ENCODE measurements around the gene HILPDA.
"Not testable (repeated sequence)": the region's sequence is repeated elsewhere in the genome, so short reads cannot be mapped to it uniquely, and the experiment has no call there.

The HILPDA gene

GRCh38 chr7:128462460-128462859 is 6.8 kb downstream of the HILPDA start:
- peaks cover 53% of the 10 kb centered on the region for H3K36me3 Mint-ChIP-seq (ENCODE audit: low read depth)
- no peak for TF ChIP-seq CTCF (IDR thresholded peaks at IDR 0.05; ENCODE audit: unreplicated experiment in 3 of 3)
- no peaks in the 10 kb centered on the region for H3K9me3 Mint-ChIP-seq
- no peaks in the 10 kb centered on the region for H3K27me3 Mint-ChIP-seq (ENCODE audit: low read depth)
- no peak overlapping the region for H3K27ac Mint-ChIP-seq
- H3K4me3 Mint-ChIP-seq: no peak overlapping the region
- H3K4me1 Mint-ChIP-seq: peaks cover 22% of the 10 kb centered on the region

GRCh38 chr7:128463345-128463744 is 7.7 kb downstream of the HILPDA start:
- H3K27ac Mint-ChIP-seq; H3K27me3 Mint-ChIP-seq (ENCODE audit: low read depth); H3K4me3 Mint-ChIP-seq; H3K9me3 Mint-ChIP-seq: not testable (repeated sequence)
- Mint-ChIP-seq H3K4me1 (peaks cover 15% of the 10 kb centered on the region), H3K36me3 (ENCODE audit: low read depth) (peaks cover 56% of the 10 kb centered on the region)

GRCh38 chr7:128463933-128464332 is 8.3 kb downstream of the HILPDA start:
- H3K4me1 Mint-ChIP-seq; H3K4me3 Mint-ChIP-seq; H3K9me3 Mint-ChIP-seq; H3K27me3 Mint-ChIP-seq (ENCODE audit: low read depth): not testable (repeated sequence)
- peaks cover 57% of the 10 kb centered on the region for H3K36me3 Mint-ChIP-seq (ENCODE audit: low read depth)
- H3K27ac Mint-ChIP-seq: peak overlapping the region in 1 of 3 experiments; percentile 87

GRCh38 chr7:128466871-128467270 is 11.2 kb downstream of the HILPDA start:
- peaks cover 45% of the 10 kb centered on the region for H3K36me3 Mint-ChIP-seq (ENCODE audit: low read depth)
- not testable (repeated sequence) for H3K4me3 Mint-ChIP-seq; H3K27me3 Mint-ChIP-seq (ENCODE audit: low read depth); H3K4me1 Mint-ChIP-seq; H3K9me3 Mint-ChIP-seq; H3K27ac Mint-ChIP-seq

GRCh38 chr7:128476402-128477335 is 21.0 kb downstream of the HILPDA start, which contains the start of gene METTL2B:
Gene METTL2B, plus strand, starts transcription at chr7:128476748. Its CDS starts 18 bp downstream, at chr7:128476766.
- peak within 1 kb of the TSS; percentile 96 to 99 (median 97) for H3K4me3 Mint-ChIP-seq
- H3K36me3 Mint-ChIP-seq (ENCODE audit: low read depth): peaks cover 17% of the 10 kb centered on the region
- peaks cover 18% of the 10 kb centered on the region for H3K4me1 Mint-ChIP-seq
- H3K27ac Mint-ChIP-seq: peak within 1 kb of the TSS; percentile 96 to 99 (median 97)
- H3K27me3 Mint-ChIP-seq (ENCODE audit: low read depth); H3K9me3 Mint-ChIP-seq: not testable (repeated sequence)
- peak; percentile 39 to 46 (median 45) for TF ChIP-seq CTCF (IDR thresholded peaks at IDR 0.05; ENCODE audit: unreplicated experiment in 3 of 3)

GRCh38 chr7:128477336-128477690 is 21.6 kb downstream of the HILPDA start:
- Mint-ChIP-seq H3K36me3 (ENCODE audit: low read depth) (peaks cover 17% of the 10 kb centered on the region), H3K27ac (peak overlapping the region; percentile 96 to 99 (median 97)), H3K4me1 (peaks cover 18% of the 10 kb centered on the region), H3K4me3 (peak overlapping the region; percentile 96 to 99 (median 97))
- H3K9me3 Mint-ChIP-seq; H3K27me3 Mint-ChIP-seq (ENCODE audit: low read depth): not testable (repeated sequence)

GRCh38 chr7:128479082-128479481 is 23.4 kb downstream of the HILPDA start:
- not testable (repeated sequence) for H3K27ac Mint-ChIP-seq; H3K27me3 Mint-ChIP-seq (ENCODE audit: low read depth); H3K9me3 Mint-ChIP-seq
- H3K36me3 Mint-ChIP-seq (ENCODE audit: low read depth): peaks cover 23% of the 10 kb centered on the region
- H3K4me1 Mint-ChIP-seq: peaks cover 18% of the 10 kb centered on the region
- H3K4me3 Mint-ChIP-seq: peak overlapping the region; percentile 42 to 62 (median 58)

- H3K4me1 Mint-ChIP-seq; H3K27me3 Mint-ChIP-seq (ENCODE audit: low read depth); H3K27ac Mint-ChIP-seq; H3K9me3 Mint-ChIP-seq; H3K4me3 Mint-ChIP-seq: not testable (repeated sequence)
- H3K36me3 Mint-ChIP-seq (ENCODE audit: low read depth): peaks cover 36% of the 10 kb centered on the region
Observed at GRCh38 chr7:128488134-128488533, 32.5 kb downstream of the HILPDA start.

GRCh38 chr7:128497405-128497804 is 41.7 kb downstream of the HILPDA start:
- TF ChIP-seq CTCF (IDR thresholded peaks at IDR 0.05; ENCODE audit: unreplicated experiment in 3 of 3): no peak
- H3K36me3 Mint-ChIP-seq (ENCODE audit: low read depth): peaks cover 44% of the 10 kb centered on the region
- H3K9me3 Mint-ChIP-seq: no peaks in the 10 kb centered on the region
- no peak overlapping the region for H3K4me3 Mint-ChIP-seq
- no peaks in the 10 kb centered on the region for H3K4me1 Mint-ChIP-seq
- H3K27ac Mint-ChIP-seq: no peak overlapping the region
- no peaks in the 10 kb centered on the region for H3K27me3 Mint-ChIP-seq (ENCODE audit: low read depth)

GRCh38 chr7:128505416-128505815 is 49.7 kb downstream of the HILPDA start:
- H3K36me3 Mint-ChIP-seq (ENCODE audit: low read depth): peaks cover 25% of the 10 kb centered on the region
- H3K9me3 Mint-ChIP-seq; H3K4me1 Mint-ChIP-seq; H3K27me3 Mint-ChIP-seq (ENCODE audit: low read depth); H3K4me3 Mint-ChIP-seq; H3K27ac Mint-ChIP-seq: not testable (repeated sequence)

- H3K27ac Mint-ChIP-seq; H3K4me1 Mint-ChIP-seq; H3K27me3 Mint-ChIP-seq (ENCODE audit: low read depth); H3K4me3 Mint-ChIP-seq; H3K9me3 Mint-ChIP-seq: not testable (repeated sequence)
- H3K36me3 Mint-ChIP-seq (ENCODE audit: low read depth): peaks cover 12% of the 10 kb centered on the region
Observed at GRCh38 chr7:128506819-128507218, 51.1 kb downstream of the HILPDA start.

Data from nephron (organoid).